Subcutaneous adipose tissue (tissue), 4 donors: ENCODE measurements around the gene ATF5. TPM values are rescaled to one million over a fixed set of nuclear protein-coding genes. Genes with fewer than 3 reads are reported as not detected.

Experiments used
- CTCF ChIP-seq: fragments of 450-650 bp; IDR thresholded peaks from one replicate; pipeline ENCODE4 v1.5.1; 2016; ENCODE audit warnings: low read depth, mild to moderate bottlenecking, control low read depth, antibody characterized with exemption, moderate library complexity
- total RNA-seq, 4 donors: library from RNA; depleted of rRNA; stranded (reverse); fragments of >200 nt; gene quantifications; one replicate each; pipeline ENCODE4 v1.1.0, GENCODE V29; 2016

The ATF5 gene
- total RNA-seq, 4 donors from 2014 or later = 10.9 to 41.6 (median 17.6) TPM

GRCh38 chr19:49927526-49928264 lies 1.3 kb upstream of the ATF5 start:
- no peak for TF ChIP-seq CTCF

GRCh38 chr19:49929611-49930482 lies 842 bp downstream of the ATF5 start:
- TF ChIP-seq CTCF = no peak

GRCh38 chr19:49930483-49931011 lies 1.5 kb downstream of the ATF5 start:
- no peak for TF ChIP-seq CTCF

- TF ChIP-seq CTCF = no peak
These were observed 2.5 kb downstream of the ATF5 start for GRCh38 chr19:49931293-49932040.

- TF ChIP-seq CTCF = no peak
These were observed 3.0 kb downstream of the ATF5 start for GRCh38 chr19:49932041-49932451.

GRCh38 chr19:49932731-49933131 lies 3.7 kb downstream of the ATF5 start:
- TF ChIP-seq CTCF = no peak
